Loucy (cell line): Measurements from ENCODE around the gene TBX6.

Source experiments
- CTCF ChIP-seq: fragments of 200-600 bp; sonication (generic); conservative IDR thresholded peaks from 2 replicates; pipeline ENCODE4 v1.5.1; 2014; ENCODE audit warnings: mild to moderate bottlenecking, antibody characterized with exemption, low read length
- EZH2phosphoT487 ChIP-seq: fragments of 200-600 bp; IDR thresholded peaks from 2 replicates; pipeline ENCODE4 v1.6.1; 2018; ENCODE audit warnings: antibody characterized with exemption, mild to moderate bottlenecking, moderate library complexity, borderline replicate concordance

GRCh38 chr16:30127993-30128392 is 36.3 kb upstream of the TBX6 start:
- TF ChIP-seq CTCF: no peak
- no peak for TF ChIP-seq EZH2phosphoT487
